NT2/D1 (cell line): Measurements from ENCODE around the gene PRKAG2.
"Not testable (repeated sequence)": the region's sequence is repeated elsewhere in the genome, so short reads cannot be mapped to it uniquely, and the experiment has no call there.

Source experiments
- DNase-seq: peaks from one replicate; pipeline ENCODE4 v3.0.0-alpha.2; 2011; ENCODE audit warnings: low read depth, low spot score
- H3K27me3 ChIP-seq: 2 replicates; pipeline ENCODE4 v1.6.0; 2011; ENCODE audit warnings: mild to moderate bottlenecking; ENCODE audit not compliant: insufficient read length, insufficient read depth
- H3K36me3 ChIP-seq: 2 replicates; pipeline ENCODE4 v1.6.1; 2011; ENCODE audit warnings: mild to moderate bottlenecking, low read length, mixed read lengths; ENCODE audit not compliant: insufficient read depth, insufficient read length
- H3K4me1 ChIP-seq: 2 replicates; pipeline ENCODE4 v1.5.1; 2011; ENCODE audit not compliant: insufficient read depth, insufficient read length
- H3K4me3 ChIP-seq: 2 replicates; pipeline ENCODE4 v1.5.1; 2011; ENCODE audit warnings: low read depth; ENCODE audit not compliant: insufficient read length
- H3K9ac ChIP-seq: 2 replicates; pipeline ENCODE4 v1.6.0; 2011; ENCODE audit warnings: low read depth; ENCODE audit not compliant: insufficient read length
- H3K9me3 ChIP-seq: 2 replicates; pipeline ENCODE4 v1.5.1; 2011; ENCODE audit warnings: mild to moderate bottlenecking, low read length; ENCODE audit not compliant: insufficient read depth
- SUZ12 ChIP-seq: IDR thresholded peaks from 2 replicates; pipeline ENCODE4 v1.6.1; 2011; ENCODE audit not compliant: insufficient read length, insufficient read depth; ENCODE audit errors: extremely low read depth
- YY1 ChIP-seq: IDR thresholded peaks from 2 replicates; pipeline ENCODE4 v1.6.1; 2011; ENCODE audit not compliant: insufficient read length, insufficient read depth
- ZNF274 ChIP-seq: IDR thresholded peaks from 2 replicates; pipeline ENCODE4 v1.6.1; 2011; ENCODE audit warnings: mild to moderate bottlenecking, low read depth, low read length

PRKAG2 gene

GRCh38 chr7:151752816-151753595 lies 123.9 kb downstream of the PRKAG2 start:
- H3K27me3 ChIP-seq, result no peaks in the 10 kb centered on the region
- H3K4me1 ChIP-seq, result peaks cover 15% of the 10 kb centered on the region
- no peaks in the 10 kb centered on the region for H3K36me3 ChIP-seq
- no peak for DNase-seq
- TF ChIP-seq SUZ12, result no peak
- no peak for TF ChIP-seq ZNF274
- no peak for TF ChIP-seq YY1
- H3K9ac ChIP-seq, result no peak overlapping the region
- H3K4me3 ChIP-seq, result no peak overlapping the region
- H3K9me3 ChIP-seq, result no peaks in the 10 kb centered on the region

- DNase-seq, result no peak
- Histone ChIP-seq H3K27me3 (no peaks in the 10 kb centered on the region), H3K4me3 (no peak overlapping the region), H3K9me3 (no peaks in the 10 kb centered on the region), H3K36me3 (no peaks in the 10 kb centered on the region), H3K9ac (no peak overlapping the region), H3K4me1 (peaks cover 15% of the 10 kb centered on the region)
- TF ChIP-seq YY1, result no peak
- no peak for TF ChIP-seq SUZ12
- TF ChIP-seq ZNF274, result no peak
These were observed 124.9 kb downstream of the PRKAG2 start for GRCh38 chr7:151752037-151752436.

- peaks cover 5% of the 10 kb centered on the region for H3K4me1 ChIP-seq
These were observed 128.2 kb downstream of the PRKAG2 start for GRCh38 chr7:151748733-151749132.

GRCh38 chr7:151748021-151748420 lies 128.9 kb downstream of the PRKAG2 start:
- not testable (repeated sequence) for DNase-seq, H3K4me3 ChIP-seq, H3K4me1 ChIP-seq, H3K9me3 ChIP-seq, H3K9ac ChIP-seq, H3K27me3 ChIP-seq, H3K36me3 ChIP-seq

More at GRCh38 chr7:151748733-151749132, 128.2 kb downstream of the PRKAG2 start:
- Histone ChIP-seq H3K36me3 (no peaks in the 10 kb centered on the region), H3K9me3 (no peaks in the 10 kb centered on the region), H3K4me3 (no peak overlapping the region), H3K27me3 (no peaks in the 10 kb centered on the region), H3K9ac (no peak overlapping the region)
- TF ChIP-seq YY1, result no peak
- TF ChIP-seq SUZ12, result no peak
- TF ChIP-seq ZNF274, result no peak
- no peak for DNase-seq

GRCh38 chr7:151745706-151746105 lies 131.2 kb downstream of the PRKAG2 start:
- DNase-seq, result no peak
- H3K9ac ChIP-seq, result no peak overlapping the region
- no peaks in the 10 kb centered on the region for H3K27me3 ChIP-seq

GRCh38 chr7:151744656-151745638 lies 132.0 kb downstream of the PRKAG2 start:
- TF ChIP-seq ZNF274, result no peak
- TF ChIP-seq YY1, result no peak
- TF ChIP-seq SUZ12, result no peak
- no peaks in the 10 kb centered on the region for H3K36me3 ChIP-seq
- no peak for DNase-seq
- peaks cover 11% of the 10 kb centered on the region for H3K4me1 ChIP-seq
- H3K4me3 ChIP-seq, result no peak overlapping the region
- H3K27me3 ChIP-seq, result no peaks in the 10 kb centered on the region
- peak overlapping the region; percentile 50 for H3K9ac ChIP-seq
- H3K9me3 ChIP-seq, result no peaks in the 10 kb centered on the region

More at GRCh38 chr7:151745706-151746105, 131.2 kb downstream of the PRKAG2 start:
- Histone ChIP-seq H3K36me3 (no peaks in the 10 kb centered on the region), H3K4me1 (peaks cover 6% of the 10 kb centered on the region), H3K9me3 (no peaks in the 10 kb centered on the region), H3K4me3 (no peak overlapping the region)
- TF ChIP-seq SUZ12, result no peak
- TF ChIP-seq ZNF274, result no peak
- TF ChIP-seq YY1, result no peak

- peaks cover under 1% of the 10 kb centered on the region; the same call in 1 of the 2 replicates for H3K9me3 ChIP-seq
- peaks cover 12% of the 10 kb centered on the region for H3K4me1 ChIP-seq
- no peak for DNase-seq
- H3K36me3 ChIP-seq, result no peaks in the 10 kb centered on the region
- H3K4me3 ChIP-seq, result no peak overlapping the region
- no peaks in the 10 kb centered on the region for H3K27me3 ChIP-seq
- H3K9ac ChIP-seq, result no peak overlapping the region
- TF ChIP-seq SUZ12, result no peak
- TF ChIP-seq ZNF274, result no peak
- no peak for TF ChIP-seq YY1
These were observed 132.8 kb downstream of the PRKAG2 start for GRCh38 chr7:151744051-151744580.
